ENCODE data around the gene MRPL4. TPM values are rescaled to one million over a fixed set of nuclear protein-coding genes. Genes with fewer than 3 reads are reported as not detected.

Gene MRPL4
- total RNA-seq, 1 experiment from 2014 or later: 99.3 TPM

DNA sequence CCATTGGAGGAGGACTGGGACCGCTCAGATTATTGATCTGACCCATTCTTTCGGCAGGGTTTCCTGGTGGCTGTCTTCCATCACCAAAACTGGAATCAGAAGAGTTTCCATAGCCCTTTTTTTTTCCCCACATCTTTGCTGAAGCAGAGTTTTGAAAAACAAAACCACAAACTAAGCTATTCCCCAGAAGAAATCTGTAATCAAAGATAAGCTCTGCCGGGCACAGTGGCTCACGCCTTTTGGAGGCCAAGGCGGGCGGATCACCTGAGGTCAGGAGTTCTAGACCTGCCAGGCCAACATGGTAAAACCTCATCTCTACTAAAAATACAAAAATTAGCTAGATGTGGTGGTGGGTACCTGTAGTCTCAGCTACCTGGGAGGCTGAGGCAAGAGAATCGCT is 14.7 kb downstream of the MRPL4 start:
- Histone ChIP-seq H3K9ac (ENCODE audit: extremely low read depth, insufficient read length, low read length) (no peak overlapping the region), H4K5ac (ENCODE audit: insufficient read length, low read depth, low read length) (no peak overlapping the region), H3K27ac (ENCODE audit: insufficient read length, low read depth, low read length) (no peak overlapping the region), H3K4ac (ENCODE audit: low read depth, low read length) (no peak overlapping the region), H2AK5ac (ENCODE audit: insufficient read length, low read length) (no peak overlapping the region), H3K4me2 (ENCODE audit: insufficient read depth, insufficient read length, low read length) (no peak overlapping the region), H3K23me2 (ENCODE audit: insufficient read length, low read depth, low read length, poor library complexity, severe bottlenecking) (peaks cover 6% of the 10 kb centered on the region), H4K20me1 (ENCODE audit: control insufficient read depth, insufficient read depth, insufficient read length) (no peaks in the 10 kb centered on the region), H3K23ac (ENCODE audit: insufficient read length, low read depth, low read length) (no peak overlapping the region), H2BK12ac (ENCODE audit: insufficient read length, low read depth, low read length) (no peak overlapping the region), H4K91ac (ENCODE audit: insufficient read length, low read depth, low read length) (no peak overlapping the region), H2BK5ac (ENCODE audit: insufficient read length, low read length) (no peak overlapping the region), H2BK120ac (ENCODE audit: low read depth, low read length, poor library complexity, severe bottlenecking) (no peak overlapping the region), H3K79me1 (ENCODE audit: insufficient read depth, low read depth, low read length, poor library complexity, severe bottlenecking) (no peaks in the 10 kb centered on the region), H2AFZ (ENCODE audit: low read length) (no peak overlapping the region), H3K14ac (ENCODE audit: insufficient read depth, low read length) (no peak overlapping the region), H4K8ac (replicated peaks; ENCODE audit: insufficient read length, low read depth, low read length) (no peak overlapping the region), H2BK15ac (ENCODE audit: low read depth, low read length) (no peak overlapping the region), H3K18ac (ENCODE audit: insufficient read length, low read depth, low read length) (no peak overlapping the region), H3K4me1 (ENCODE audit: insufficient read depth, low read length) (no peaks in the 10 kb centered on the region), H3K27me3 (ENCODE audit: insufficient read depth, low read length) (peaks cover 9% of the 10 kb centered on the region; the same call in 1 of the 2 replicates), H2BK20ac (ENCODE audit: low read depth, low read length, poor library complexity, severe bottlenecking) (no peak overlapping the region), H3K79me2 (ENCODE audit: insufficient read depth, low read length) (no peaks in the 10 kb centered on the region), H3T11ph (ENCODE audit: low read length) (no peak overlapping the region), H3K56ac (ENCODE audit: insufficient read length, low read depth, low read length) (no peak overlapping the region), H3K9me3 (ENCODE audit: control insufficient read depth, low read depth, low read length) (no peaks in the 10 kb centered on the region)
- Mint-ChIP-seq H3K9me3 (no peaks in the 10 kb centered on the region), H3K27ac (no peak overlapping the region), H3K27me3 (ENCODE audit: low read depth) (peaks cover 45% of the 10 kb centered on the region), H3K36me3 (ENCODE audit: insufficient read depth in 1 of 3, low read depth in 3 of 3) (no peaks in the 10 kb centered on the region), H3K4me1 (0 out of 4 replicates have a peak, but pooled peaks cover 0 to 6% of the 10 kb centered on the region in 2 experiments), H3K4me3 (no peak overlapping the region)
- no peak for DNase-seq
- no CpG with 5 or more reads among the region's 7 CpGs for WGBS (ENCODE audit: extremely low coverage, insufficient read length, low lambda C conversion rate)
- TF ChIP-seq, protein P1, sequence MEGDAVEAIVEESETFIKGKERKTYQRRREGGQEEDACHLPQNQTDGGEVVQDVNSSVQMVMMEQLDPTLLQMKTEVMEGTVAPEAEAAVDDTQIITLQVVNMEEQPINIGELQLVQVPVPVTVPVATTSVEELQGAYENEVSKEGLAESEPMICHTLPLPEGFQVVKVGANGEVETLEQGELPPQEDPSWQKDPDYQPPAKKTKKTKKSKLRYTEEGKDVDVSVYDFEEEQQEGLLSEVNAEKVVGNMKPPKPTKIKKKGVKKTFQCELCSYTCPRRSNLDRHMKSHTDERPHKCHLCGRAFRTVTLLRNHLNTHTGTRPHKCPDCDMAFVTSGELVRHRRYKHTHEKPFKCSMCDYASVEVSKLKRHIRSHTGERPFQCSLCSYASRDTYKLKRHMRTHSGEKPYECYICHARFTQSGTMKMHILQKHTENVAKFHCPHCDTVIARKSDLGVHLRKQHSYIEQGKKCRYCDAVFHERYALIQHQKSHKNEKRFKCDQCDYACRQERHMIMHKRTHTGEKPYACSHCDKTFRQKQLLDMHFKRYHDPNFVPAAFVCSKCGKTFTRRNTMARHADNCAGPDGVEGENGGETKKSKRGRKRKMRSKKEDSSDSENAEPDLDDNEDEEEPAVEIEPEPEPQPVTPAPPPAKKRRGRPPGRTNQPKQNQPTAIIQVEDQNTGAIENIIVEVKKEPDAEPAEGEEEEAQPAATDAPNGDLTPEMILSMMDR (conservative IDR thresholded peaks at IDR 0.05): no peak

Measured in H9 (cell line).